ENCODE results near the gene HIP1. TPM values are rescaled to one million over a fixed set of nuclear protein-coding genes. Genes with fewer than 3 reads are reported as not detected.
"Not testable (repeated sequence)": the region's sequence is repeated elsewhere in the genome, so short reads cannot be mapped to it uniquely, and the experiment has no call there.

HIP1 gene
- total RNA-seq, 1 donor from 2014 or later, result 13.5 TPM

- FAIRE-seq (no peak), DNase-seq (ENCODE audit: low spot score in 2 of 2) (no peak)
Measured at GRCh38 chr7:75649462-75649861, 89.3 kb downstream of the HIP1 start.

- FAIRE-seq (no peak), DNase-seq (ENCODE audit: low spot score in 2 of 2) (no peak)
Measured at GRCh38 chr7:75647709-75648438, 90.9 kb downstream of the HIP1 start.

GRCh38 chr7:75646571-75647102, 92.1 kb downstream of the HIP1 start:
- no peak for DNase-seq (ENCODE audit: low spot score in 2 of 2)
- no peak for FAIRE-seq

GRCh38 chr7:75645570-75645969, 93.2 kb downstream of the HIP1 start:
- FAIRE-seq (no peak), DNase-seq (ENCODE audit: low spot score in 2 of 2) (no peak)

GRCh38 chr7:75644589-75644988, 94.2 kb downstream of the HIP1 start:
- DNase-seq (ENCODE audit: low spot score in 2 of 2), result no peak
- no peak for FAIRE-seq

GRCh38 chr7:75642810-75643486, 95.8 kb downstream of the HIP1 start:
- no peak for FAIRE-seq
- no peak for DNase-seq (ENCODE audit: low spot score in 2 of 2)

GRCh38 chr7:75640201-75640600, 98.5 kb downstream of the HIP1 start:
- FAIRE-seq, result no peak
- no peak for DNase-seq (ENCODE audit: low spot score in 2 of 2)

DNA sequence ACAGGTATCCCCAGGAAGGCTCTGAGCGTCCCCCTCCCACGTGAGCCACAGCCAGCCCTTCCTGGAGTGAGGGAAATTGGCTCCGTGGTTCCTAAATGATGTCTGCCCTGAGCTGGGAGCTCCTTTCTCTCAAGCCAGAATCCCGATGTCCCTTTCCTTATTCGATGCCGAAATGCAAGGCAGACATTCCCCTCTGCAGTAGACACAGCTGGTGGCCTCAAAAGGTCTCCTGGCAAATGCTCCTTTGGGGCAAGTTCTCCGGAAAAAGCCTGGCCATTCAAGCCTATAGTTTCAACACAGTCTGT, 98.9 kb downstream of the HIP1 start:
- no peak for FAIRE-seq

DNA sequence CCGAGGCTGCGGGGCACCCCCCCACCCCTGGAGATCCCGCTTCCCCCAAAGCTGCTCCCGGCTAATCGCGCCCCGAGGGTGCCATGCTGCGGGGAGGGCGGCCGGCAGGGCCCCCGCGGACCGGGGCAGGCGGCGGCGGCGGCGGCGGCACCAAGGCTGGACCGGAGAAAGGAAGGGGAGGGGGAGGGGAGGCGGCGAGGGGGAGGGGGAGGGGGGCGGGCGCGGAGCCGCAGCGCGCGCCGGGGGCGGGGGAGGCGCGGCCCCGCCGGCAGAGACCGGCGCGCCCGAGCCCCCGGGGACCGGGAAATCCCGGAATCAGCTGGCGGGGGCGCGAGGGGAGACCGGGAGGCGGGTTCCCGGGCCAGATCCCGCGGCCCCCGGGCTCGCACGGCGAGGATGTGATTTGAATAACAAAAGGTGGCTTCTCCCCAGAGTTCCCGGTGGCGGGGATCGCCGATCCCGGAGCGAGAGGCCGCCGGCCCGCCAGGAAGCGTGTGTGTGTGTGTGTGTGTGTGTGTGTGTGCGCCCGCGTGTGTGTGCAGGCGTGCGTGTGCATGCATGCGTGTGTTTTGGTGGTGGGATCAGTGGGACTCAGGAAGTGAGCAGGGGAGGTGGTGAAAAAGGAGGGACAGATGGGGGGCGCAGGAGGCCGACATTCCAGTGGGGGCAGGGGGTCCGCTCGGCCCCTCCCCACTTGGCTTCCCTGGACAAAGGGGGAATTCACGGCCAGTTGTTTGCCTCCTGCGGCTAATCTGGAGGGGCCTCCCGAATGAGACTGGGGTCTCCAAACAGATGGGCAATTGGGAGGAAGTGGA, 99.5 kb downstream of the HIP1 start:
- DNase-seq (ENCODE audit: low spot score in 2 of 2) (peak; percentile 80 to 82), FAIRE-seq (no peak)

More for the DNA sequence above, 98.9 kb downstream of the HIP1 start:
- DNase-seq (ENCODE audit: low spot score in 2 of 2), result no peak

- peak; percentile 72 to 77 for DNase-seq (ENCODE audit: low spot score in 2 of 2)
- FAIRE-seq, result no peak
Measured at GRCh38 chr7:75638594-75639070, 100.1 kb downstream of the HIP1 start.

- DNase-seq (ENCODE audit: low spot score in 2 of 2), result no peak
- FAIRE-seq, result no peak
Measured at GRCh38 chr7:75637854-75638593, 100.7 kb downstream of the HIP1 start.

GRCh38 chr7:75635036-75635435, 103.7 kb downstream of the HIP1 start:
- DNase-seq (ENCODE audit: low spot score in 2 of 2) (no peak), FAIRE-seq (no peak)

DNA sequence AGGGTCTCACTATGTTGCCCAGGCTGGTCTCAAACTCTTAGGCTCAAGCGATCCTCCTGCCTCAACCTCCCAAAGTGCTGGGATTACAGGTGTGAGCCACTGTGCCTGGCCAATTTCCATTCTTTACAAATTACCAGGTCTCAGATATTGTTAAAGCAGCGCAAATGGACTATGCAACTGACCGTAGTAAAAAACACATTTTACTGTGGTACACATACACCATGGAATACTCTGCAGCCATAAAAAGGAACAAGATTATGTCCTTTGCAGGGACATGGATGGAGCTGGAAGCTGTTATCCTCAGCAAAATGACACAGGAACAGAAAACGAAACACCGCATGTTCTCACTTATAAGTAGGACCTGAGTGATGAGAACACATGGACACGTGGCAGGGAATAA, 106.2 kb downstream of the HIP1 start:
- not testable (repeated sequence) for DNase-seq (ENCODE audit: low spot score in 2 of 2); FAIRE-seq

- DNase-seq (ENCODE audit: low spot score in 2 of 2) (no peak), FAIRE-seq (no peak)
Measured at GRCh38 chr7:75631711-75632110, 107.0 kb downstream of the HIP1 start.

GRCh38 chr7:75630549-75630948, 108.2 kb downstream of the HIP1 start:
- no peak for FAIRE-seq
- no peak for DNase-seq (ENCODE audit: low spot score in 2 of 2)

GRCh38 chr7:75629044-75629443, 109.7 kb downstream of the HIP1 start:
- DNase-seq (ENCODE audit: low spot score in 2 of 2), result no peak
- no peak for FAIRE-seq

GRCh38 chr7:75628055-75628454, 110.7 kb downstream of the HIP1 start:
- DNase-seq (ENCODE audit: low spot score in 2 of 2) (no peak), FAIRE-seq (no peak)

GRCh38 chr7:75626954-75627353, 111.8 kb downstream of the HIP1 start:
- DNase-seq (ENCODE audit: low spot score in 2 of 2) (no peak), FAIRE-seq (no peak)

- DNase-seq (ENCODE audit: low spot score in 2 of 2) (no peak), FAIRE-seq (no peak)
Measured at GRCh38 chr7:75625868-75626267, 112.9 kb downstream of the HIP1 start.

GRCh38 chr7:75624134-75624832, 114.5 kb downstream of the HIP1 start:
- FAIRE-seq, result no peak

More at GRCh38 chr7:75624134-75624832, 114.5 kb downstream of the HIP1 start:
- no peak for DNase-seq (ENCODE audit: low spot score in 2 of 2)
